HCT116 (cell line): Measurements from ENCODE around the gene LRRFIP2.

ENCODE experiments used
- CEBPB ChIP-seq: IDR thresholded peaks from 2 replicates; pipeline ENCODE4 v1.6.1; 2012; ENCODE audit warnings: low read depth
- ELF1 ChIP-seq: IDR thresholded peaks from 2 replicates; pipeline ENCODE4 v1.6.1; 2012; ENCODE audit warnings: low read depth, borderline replicate concordance
- POLR2A ChIP-seq: IDR thresholded peaks from 2 replicates; pipeline ENCODE4 v1.7.0; 2011; ENCODE audit warnings: borderline replicate concordance; ENCODE audit not compliant: insufficient read depth, insufficient read length; ENCODE audit errors: extremely low read depth
- POLR2AphosphoS5 ChIP-seq: IDR thresholded peaks from 2 replicates; pipeline ENCODE4 v1.6.1; 2011; ENCODE audit warnings: mild to moderate bottlenecking, low read depth, low read length, moderate library complexity
- ZFX ChIP-seq: fragments of 450-650 bp; IDR thresholded peaks from 2 replicates; pipeline ENCODE4 v1.6.1; 2017
- TF ChIP-seq, protein P1 (sequence below): IDR thresholded peaks from 2 replicates; pipeline ENCODE4 v1.6.1; 2012; ENCODE audit warnings: low read depth
- TF ChIP-seq, protein P2 (sequence below), 3 experiments: fragments of 200-600 bp in 1 of 3; sonication (generic) in 1 of 3; IDR thresholded peaks in 2 of 3; conservative IDR thresholded peaks in 1 of 3; 2 replicates each; pipeline ENCODE4 v1.5.1; 2012 to 2017; ENCODE audit warnings: low read depth in 2 of 3, low read length in 2 of 3, antibody characterized with exemption in 1 of 3, borderline replicate concordance in 1 of 3, control low read depth in 1 of 3, mild to moderate bottlenecking in 1 of 3, mixed read lengths in 1 of 3, mixed run types in 1 of 3, moderate library complexity in 1 of 3; ENCODE audit not compliant: insufficient read depth in 1 of 3
- TF ChIP-seq, protein P3 (sequence below): IDR thresholded peaks from 2 replicates; pipeline ENCODE4 v1.6.1; 2012

DNA sequence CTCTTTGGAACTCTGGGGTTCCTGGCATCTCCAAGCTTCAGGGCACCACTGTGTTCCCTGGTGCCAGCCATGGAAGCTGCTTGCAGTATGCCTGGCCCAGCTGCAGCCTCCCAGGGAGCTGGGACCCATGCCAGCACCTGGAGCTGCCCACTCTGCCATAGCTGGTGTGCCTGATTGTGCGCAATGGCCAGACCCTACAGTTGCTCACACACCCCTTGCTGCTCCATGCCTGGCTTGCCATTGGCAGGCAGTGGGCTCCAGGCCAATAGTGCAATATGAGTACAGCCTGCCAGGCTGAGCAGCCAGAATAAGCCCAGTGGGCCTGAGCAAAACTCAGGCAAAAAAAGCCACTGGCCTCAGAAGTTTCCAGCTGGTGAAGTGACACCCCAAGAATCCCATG, 43.8 kb upstream of the LRRFIP2 start:
- TF ChIP-seq, protein P1, sequence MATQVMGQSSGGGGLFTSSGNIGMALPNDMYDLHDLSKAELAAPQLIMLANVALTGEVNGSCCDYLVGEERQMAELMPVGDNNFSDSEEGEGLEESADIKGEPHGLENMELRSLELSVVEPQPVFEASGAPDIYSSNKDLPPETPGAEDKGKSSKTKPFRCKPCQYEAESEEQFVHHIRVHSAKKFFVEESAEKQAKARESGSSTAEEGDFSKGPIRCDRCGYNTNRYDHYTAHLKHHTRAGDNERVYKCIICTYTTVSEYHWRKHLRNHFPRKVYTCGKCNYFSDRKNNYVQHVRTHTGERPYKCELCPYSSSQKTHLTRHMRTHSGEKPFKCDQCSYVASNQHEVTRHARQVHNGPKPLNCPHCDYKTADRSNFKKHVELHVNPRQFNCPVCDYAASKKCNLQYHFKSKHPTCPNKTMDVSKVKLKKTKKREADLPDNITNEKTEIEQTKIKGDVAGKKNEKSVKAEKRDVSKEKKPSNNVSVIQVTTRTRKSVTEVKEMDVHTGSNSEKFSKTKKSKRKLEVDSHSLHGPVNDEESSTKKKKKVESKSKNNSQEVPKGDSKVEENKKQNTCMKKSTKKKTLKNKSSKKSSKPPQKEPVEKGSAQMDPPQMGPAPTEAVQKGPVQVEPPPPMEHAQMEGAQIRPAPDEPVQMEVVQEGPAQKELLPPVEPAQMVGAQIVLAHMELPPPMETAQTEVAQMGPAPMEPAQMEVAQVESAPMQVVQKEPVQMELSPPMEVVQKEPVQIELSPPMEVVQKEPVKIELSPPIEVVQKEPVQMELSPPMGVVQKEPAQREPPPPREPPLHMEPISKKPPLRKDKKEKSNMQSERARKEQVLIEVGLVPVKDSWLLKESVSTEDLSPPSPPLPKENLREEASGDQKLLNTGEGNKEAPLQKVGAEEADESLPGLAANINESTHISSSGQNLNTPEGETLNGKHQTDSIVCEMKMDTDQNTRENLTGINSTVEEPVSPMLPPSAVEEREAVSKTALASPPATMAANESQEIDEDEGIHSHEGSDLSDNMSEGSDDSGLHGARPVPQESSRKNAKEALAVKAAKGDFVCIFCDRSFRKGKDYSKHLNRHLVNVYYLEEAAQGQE, result no peak
- TF ChIP-seq POLR2A (no peak), POLR2AphosphoS5 (no peak), ELF1 (no peak), ZFX (no peak), CEBPB (no peak)
- TF ChIP-seq, protein P2, sequence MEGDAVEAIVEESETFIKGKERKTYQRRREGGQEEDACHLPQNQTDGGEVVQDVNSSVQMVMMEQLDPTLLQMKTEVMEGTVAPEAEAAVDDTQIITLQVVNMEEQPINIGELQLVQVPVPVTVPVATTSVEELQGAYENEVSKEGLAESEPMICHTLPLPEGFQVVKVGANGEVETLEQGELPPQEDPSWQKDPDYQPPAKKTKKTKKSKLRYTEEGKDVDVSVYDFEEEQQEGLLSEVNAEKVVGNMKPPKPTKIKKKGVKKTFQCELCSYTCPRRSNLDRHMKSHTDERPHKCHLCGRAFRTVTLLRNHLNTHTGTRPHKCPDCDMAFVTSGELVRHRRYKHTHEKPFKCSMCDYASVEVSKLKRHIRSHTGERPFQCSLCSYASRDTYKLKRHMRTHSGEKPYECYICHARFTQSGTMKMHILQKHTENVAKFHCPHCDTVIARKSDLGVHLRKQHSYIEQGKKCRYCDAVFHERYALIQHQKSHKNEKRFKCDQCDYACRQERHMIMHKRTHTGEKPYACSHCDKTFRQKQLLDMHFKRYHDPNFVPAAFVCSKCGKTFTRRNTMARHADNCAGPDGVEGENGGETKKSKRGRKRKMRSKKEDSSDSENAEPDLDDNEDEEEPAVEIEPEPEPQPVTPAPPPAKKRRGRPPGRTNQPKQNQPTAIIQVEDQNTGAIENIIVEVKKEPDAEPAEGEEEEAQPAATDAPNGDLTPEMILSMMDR (IDR thresholded peaks at IDR 0.05 in 2 of 3, conservative IDR thresholded peaks at IDR 0.05 in 1 of 3; ENCODE audit: borderline replicate concordance in 1 of 3, insufficient read depth in 1 of 3, low read depth in 2 of 3, low read length in 2 of 3), result no peak
- TF ChIP-seq, protein P3, sequence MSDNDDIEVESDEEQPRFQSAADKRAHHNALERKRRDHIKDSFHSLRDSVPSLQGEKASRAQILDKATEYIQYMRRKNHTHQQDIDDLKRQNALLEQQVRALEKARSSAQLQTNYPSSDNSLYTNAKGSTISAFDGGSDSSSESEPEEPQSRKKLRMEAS, result no peak
